Mesothelial cell of epicardium (in vitro differentiated cells): ENCODE results near the gene SLC25A19. TPM values are rescaled to one million over a fixed set of nuclear protein-coding genes. Genes with fewer than 3 reads are reported as not detected.

Experiments used
- DNase-seq, 2 experiments: peaks; one replicate each; pipeline ENCODE4 v3.0.0; 2021; ENCODE audit warnings: low spot score in 2 of 2; ENCODE audit not compliant: unreplicated experiment in 2 of 2
- H3K27ac Mint-ChIP-seq: 2 replicates; pipeline ENCODE4 v1.8.0; 2021; ENCODE audit warnings: mixed read lengths
- H3K27me3 Mint-ChIP-seq: 2 replicates; pipeline ENCODE4 v1.8.0; 2021; ENCODE audit warnings: low read depth, mixed read lengths
- H3K36me3 Mint-ChIP-seq: 2 replicates; pipeline ENCODE4 v1.8.0; 2021; ENCODE audit warnings: mixed read lengths
- H3K4me1 Mint-ChIP-seq: 2 replicates; pipeline ENCODE4 v1.8.0; 2021; ENCODE audit warnings: mixed read lengths
- H3K4me3 Mint-ChIP-seq: 2 replicates; pipeline ENCODE4 v1.8.0; 2021; ENCODE audit warnings: mild to moderate bottlenecking, moderate library complexity, mixed read lengths
- H3K9me3 Mint-ChIP-seq: 2 replicates; pipeline ENCODE4 v1.8.0; 2021; ENCODE audit warnings: mixed read lengths
- CTCF ChIP-seq: fragments of 200-600 bp; sonication (generic); IDR thresholded peaks from one replicate; pipeline ENCODE4 v1.5.0; 2021; ENCODE audit warnings: antibody characterized with exemption; ENCODE audit not compliant: unreplicated experiment
- total RNA-seq: library from RNA; stranded (reverse); gene quantifications from 3 replicates; pipeline ENCODE4 v1.2.1, GENCODE V29; 2021

Gene SLC25A19
- total RNA-seq, 1 donor from 2014 or later: 10.3 TPM

- Mint-ChIP-seq H3K4me3 (no peak overlapping the region), H3K36me3 (peaks cover 16% of the 10 kb centered on the region), H3K4me1 (no peaks in the 10 kb centered on the region), H3K9me3 (no peaks in the 10 kb centered on the region), H3K27me3 (no peaks in the 10 kb centered on the region), H3K27ac (no peak overlapping the region)
- DNase-seq: no peak
- TF ChIP-seq CTCF: no peak
These were observed 42.8 kb downstream of the SLC25A19 start for GRCh38 chr17:75246404-75246803.

- no peaks in the 10 kb centered on the region for H3K4me1 Mint-ChIP-seq
- no peak for DNase-seq
- TF ChIP-seq CTCF: no peak
- peaks cover 20% of the 10 kb centered on the region for H3K36me3 Mint-ChIP-seq
- no peaks in the 10 kb centered on the region for H3K9me3 Mint-ChIP-seq
- H3K4me3 Mint-ChIP-seq: no peak overlapping the region
- no peak overlapping the region for H3K27ac Mint-ChIP-seq
- no peaks in the 10 kb centered on the region for H3K27me3 Mint-ChIP-seq
These were observed 44.2 kb downstream of the SLC25A19 start for GRCh38 chr17:75245011-75245410.

- no peak overlapping the region for H3K27ac Mint-ChIP-seq
- H3K36me3 Mint-ChIP-seq: peaks cover 20% of the 10 kb centered on the region
- H3K4me1 Mint-ChIP-seq: no peaks in the 10 kb centered on the region
- H3K9me3 Mint-ChIP-seq: no peaks in the 10 kb centered on the region
- no peaks in the 10 kb centered on the region for H3K27me3 Mint-ChIP-seq
- no peak overlapping the region for H3K4me3 Mint-ChIP-seq
- no peak for TF ChIP-seq CTCF
- no peak for DNase-seq
These were observed 44.9 kb downstream of the SLC25A19 start for GRCh38 chr17:75244133-75244866.

- Mint-ChIP-seq H3K4me1 (no peaks in the 10 kb centered on the region), H3K36me3 (peaks cover 24% of the 10 kb centered on the region), H3K4me3 (no peak overlapping the region), H3K27ac (no peak overlapping the region), H3K9me3 (no peaks in the 10 kb centered on the region), H3K27me3 (no peaks in the 10 kb centered on the region)
- no peak for TF ChIP-seq CTCF
- no peak for DNase-seq
These were observed 46.7 kb downstream of the SLC25A19 start for GRCh38 chr17:75242461-75243042.

- no peaks in the 10 kb centered on the region for H3K4me1 Mint-ChIP-seq
- no peak for DNase-seq
- H3K9me3 Mint-ChIP-seq: no peaks in the 10 kb centered on the region
- H3K4me3 Mint-ChIP-seq: no peak overlapping the region
- peaks cover 22% of the 10 kb centered on the region for H3K36me3 Mint-ChIP-seq
- no peaks in the 10 kb centered on the region for H3K27me3 Mint-ChIP-seq
- no peak overlapping the region for H3K27ac Mint-ChIP-seq
- TF ChIP-seq CTCF: no peak
These were observed 47.2 kb downstream of the SLC25A19 start for GRCh38 chr17:75241996-75242460.
